GM19238 (cell line): ENCODE data around the gene RNF208.

ENCODE experiments used
- DNase-seq: peaks from one replicate; pipeline ENCODE4 v3.0.0; 2011; ENCODE audit warnings: low spot score; ENCODE audit not compliant: insufficient read length

Gene RNF208

DNA sequence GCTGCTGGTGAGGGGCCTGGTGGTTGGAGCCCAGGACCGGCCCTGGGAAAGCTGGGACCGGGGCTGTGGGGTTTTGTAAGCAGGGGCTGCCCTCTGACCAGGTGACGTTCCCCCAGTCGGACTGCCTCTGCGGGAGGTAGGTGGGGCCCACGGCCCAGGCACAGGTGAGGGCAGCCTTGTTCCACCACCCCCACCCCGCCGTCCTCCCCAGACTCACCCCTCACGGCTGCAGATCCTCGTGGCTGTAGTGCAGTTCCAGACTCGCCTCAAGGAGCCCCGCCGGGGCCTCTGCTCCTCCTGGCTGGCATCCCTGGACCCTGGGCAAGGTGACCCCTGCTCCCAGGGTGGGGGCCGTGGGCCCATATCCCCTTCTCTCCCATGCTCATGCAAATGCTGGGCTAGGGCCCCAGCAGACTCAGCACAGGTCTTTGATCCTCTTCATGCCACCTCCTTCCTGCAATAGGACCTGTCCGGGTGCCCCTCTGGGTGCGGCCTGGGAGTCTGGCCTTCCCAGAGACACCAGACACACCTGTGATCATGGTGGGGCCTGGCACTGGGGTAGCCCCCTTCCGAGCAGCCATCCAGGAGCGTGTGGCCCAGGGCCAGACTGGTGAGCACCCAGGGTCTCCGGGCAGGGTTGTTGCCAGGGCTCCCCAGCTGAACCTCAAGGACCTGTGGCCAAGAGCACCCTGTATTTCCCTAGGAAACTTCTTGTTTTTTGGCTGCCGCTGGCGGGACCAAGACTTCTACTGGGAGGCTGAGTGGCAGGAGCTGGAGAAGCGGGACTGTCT, 6.6 kb downstream of the RNF208 start:
- no peak for DNase-seq

- DNase-seq: no peak
Observed at GRCh38 chr9:137214620-137215019, 7.4 kb downstream of the RNF208 start.

- no peak for DNase-seq
Observed at GRCh38 chr9:137213160-137214060, 8.6 kb downstream of the RNF208 start.

GRCh38 chr9:137212520-137212919, 9.5 kb downstream of the RNF208 start:
- no peak for DNase-seq

GRCh38 chr9:137211532-137211931, 10.5 kb downstream of the RNF208 start:
- DNase-seq: no peak

- no peak for DNase-seq
Observed at GRCh38 chr9:137206602-137207001, 15.4 kb downstream of the RNF208 start.

DNA sequence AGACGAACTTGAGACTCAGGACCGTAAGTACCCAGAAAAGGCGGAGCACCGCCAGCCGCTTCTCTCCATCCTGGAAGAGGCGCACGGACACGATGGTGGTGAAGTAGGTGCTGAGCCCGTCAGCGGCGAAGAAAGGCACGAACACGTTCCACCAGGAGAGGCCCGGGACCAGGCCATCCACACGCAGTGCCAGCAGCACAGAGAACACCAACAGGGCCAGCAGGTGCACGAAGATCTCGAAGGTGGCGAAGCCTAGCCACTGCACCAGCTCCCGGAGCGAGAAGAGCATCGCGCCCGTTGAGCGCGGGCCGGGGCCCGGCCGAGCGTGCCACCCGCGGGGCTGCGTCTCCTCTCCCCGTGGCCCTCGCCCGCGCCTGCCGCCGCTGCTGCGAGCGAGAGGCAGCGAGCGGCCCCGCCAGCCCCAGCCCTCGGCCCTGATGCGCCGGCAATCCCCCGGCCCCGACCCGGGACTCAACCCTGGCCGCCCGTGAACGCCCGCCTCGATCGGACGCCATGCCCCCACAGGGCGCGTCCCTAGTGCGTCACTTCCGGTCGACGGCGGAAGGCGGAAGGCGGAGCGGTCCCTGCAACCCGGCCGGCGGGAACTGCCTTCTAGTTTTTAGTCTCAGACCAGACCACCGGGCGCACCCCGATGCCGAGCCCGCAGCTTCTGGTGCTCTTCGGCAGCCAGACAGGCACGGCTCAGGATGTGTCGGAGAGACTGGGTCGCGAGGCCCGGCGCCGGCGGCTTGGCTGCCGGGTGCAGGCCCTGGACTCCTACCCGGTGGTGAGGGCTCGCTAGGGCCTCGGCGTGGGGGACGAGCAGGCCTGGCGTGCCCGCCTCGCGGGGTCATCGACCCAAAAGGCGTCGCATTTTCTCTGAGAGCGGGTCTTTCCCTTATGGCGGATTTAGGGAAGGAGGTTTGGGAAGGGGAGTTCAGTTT, 16.6 kb downstream of the RNF208 start, which contains the start of the genes NDOR1 and TMEM203:
Gene NDOR1, plus strand, starts transcription at position 575 of the 944 bp plus-strand sequence. Its CDS starts 78 bp downstream, at position 653.
Gene TMEM203, minus strand, starts transcription at position 523 of the 944 bp plus-strand sequence. Its CDS starts 234 bp downstream, at position 289.
- DNase-seq: peak; percentile 99

DNA sequence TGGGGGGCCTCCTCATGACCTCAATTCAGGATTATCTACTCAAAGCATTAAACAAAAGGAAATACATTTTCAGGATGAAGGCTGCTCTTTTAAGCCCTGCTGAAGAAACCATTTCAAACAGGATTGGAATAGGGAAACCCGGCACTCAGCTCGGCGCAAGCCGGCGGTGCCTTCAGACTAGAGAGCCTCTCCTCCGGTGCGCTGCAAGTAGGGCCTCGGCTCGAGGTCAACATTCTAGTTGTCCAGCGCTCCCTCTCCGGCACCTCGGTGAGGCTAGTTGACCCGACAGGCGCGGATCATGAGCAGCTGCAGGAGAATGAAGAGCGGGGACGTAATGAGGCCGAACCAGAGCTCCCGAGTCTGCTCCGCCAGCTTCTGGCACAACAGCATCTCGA, 17.3 kb downstream of the RNF208 start:
- DNase-seq: no peak

DNA sequence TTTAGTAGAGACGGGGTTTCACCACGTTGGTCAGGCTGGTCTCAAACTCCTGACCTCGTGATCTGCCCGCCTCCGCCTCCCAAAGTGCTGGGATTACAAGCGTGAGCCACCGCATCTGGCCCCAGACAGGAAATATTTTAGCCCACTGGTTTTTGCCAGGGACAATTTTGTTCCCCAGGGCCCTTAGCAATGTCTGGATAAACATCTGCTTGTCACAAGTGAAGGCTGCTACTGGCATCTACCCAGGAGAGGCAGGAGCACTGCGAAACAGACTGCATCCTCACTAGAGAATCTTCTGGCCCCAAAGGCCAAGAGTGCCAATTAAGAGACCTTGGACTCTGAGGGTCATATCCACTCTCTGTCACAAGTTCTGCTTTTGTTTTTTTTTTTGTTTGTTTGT, 19.1 kb downstream of the RNF208 start:
- no peak for DNase-seq

- DNase-seq: no peak
Observed at GRCh38 chr9:137201205-137201868, 20.7 kb downstream of the RNF208 start.

DNA sequence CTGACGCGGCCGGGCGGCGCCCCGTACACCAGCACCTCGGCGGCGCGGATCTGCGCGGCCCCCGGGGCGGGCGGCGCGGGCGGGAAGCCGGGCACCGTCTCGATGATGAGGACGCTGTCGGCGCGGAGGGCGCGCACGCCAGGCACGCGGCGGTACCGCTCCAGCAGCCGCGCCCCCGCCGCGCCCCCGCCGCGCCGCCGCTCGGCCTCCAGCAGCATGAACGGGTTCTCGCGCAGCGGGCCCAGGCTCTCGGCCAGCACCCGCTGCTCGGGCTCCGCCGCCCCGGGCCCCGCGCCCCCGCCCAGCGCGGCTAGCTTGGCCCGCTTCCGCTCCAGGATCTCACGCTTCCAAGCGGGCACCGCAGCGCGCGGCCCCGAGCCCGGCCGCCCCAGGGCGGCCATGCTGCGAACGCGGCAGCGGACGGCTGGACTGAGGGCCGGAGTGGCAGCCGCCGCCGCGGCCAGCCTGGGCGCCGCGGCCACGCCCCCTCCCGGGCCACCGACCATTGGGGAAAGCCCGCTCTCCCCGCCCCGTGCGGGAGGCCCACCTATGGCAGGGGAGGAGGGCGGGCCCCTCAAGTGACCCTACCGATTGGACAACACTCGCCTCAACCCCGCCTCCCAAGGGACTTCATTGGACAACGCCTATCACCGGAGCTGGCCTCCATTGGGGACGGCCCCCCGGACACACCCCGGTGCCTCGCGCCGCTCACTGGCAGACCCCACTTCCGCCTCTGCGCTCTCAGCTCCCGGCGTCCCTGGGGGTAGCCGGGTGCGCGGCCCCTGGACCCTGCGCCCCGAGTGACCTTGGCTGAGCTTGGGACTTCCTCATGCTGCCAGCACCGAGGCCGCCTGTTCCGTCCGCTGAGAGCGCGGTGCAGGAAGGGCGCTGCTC, 21.5 kb downstream of the RNF208 start, which contains the start of gene TPRN:
Gene TPRN, minus strand, starts transcription at position 431 of the 894 bp plus-strand sequence. Its CDS starts 30 bp downstream, at position 401.
- peak; percentile 100 for DNase-seq

DNA sequence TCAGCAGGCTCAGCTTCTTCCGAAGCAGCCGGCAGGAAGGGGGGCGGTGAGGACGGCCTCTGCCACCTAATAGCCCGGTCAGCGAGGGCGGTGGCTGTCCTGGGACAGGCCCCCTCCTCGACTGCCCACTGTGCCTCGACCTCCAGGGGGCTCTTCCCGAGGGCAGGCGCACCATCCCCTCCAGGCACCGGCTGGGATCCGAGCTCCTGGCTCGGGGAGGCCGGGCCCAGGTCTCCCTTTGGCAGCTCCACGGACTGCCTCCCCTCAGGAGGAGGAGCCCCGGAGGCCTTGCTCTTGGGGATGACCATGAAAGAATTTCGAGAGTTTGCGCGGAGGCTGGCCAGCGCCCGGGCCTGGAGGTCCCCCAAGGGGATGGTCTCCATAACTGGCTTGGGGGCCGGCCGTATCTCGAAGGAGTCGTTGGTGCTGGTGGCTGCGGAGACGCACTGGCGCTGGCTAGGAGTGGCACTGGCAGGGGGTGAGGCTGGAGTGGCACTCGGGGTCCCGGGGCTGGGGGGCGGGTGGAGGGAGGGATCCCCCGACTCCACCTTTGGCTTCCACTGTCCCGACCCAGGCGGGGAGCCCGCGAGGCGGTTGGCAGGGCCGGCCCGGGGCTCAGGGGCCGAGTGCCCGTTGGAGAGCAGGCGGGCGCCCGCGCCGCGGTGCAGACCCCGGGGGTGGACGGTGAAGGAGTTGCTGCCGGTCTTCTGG, 22.5 kb downstream of the RNF208 start:
- no peak for DNase-seq

DNA sequence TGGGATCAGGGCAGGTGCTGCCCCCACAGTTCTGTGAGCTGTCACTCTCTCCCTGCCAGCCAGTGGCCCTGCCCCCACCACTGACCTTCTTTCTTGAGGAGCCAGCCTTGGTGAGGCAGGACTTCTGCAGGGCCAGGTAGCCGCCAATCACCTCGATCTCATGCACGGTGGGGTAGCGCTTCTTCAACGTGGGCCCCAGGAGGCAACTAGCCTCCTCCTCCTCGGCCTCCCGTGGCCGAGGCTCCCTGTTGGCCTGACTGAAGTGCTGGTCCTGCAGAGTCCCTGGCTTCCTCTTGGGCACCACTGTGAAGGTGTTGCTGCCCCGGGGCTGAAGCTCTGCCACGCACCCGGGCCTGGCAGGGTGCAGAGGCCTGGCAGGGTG, 23.1 kb downstream of the RNF208 start:
- DNase-seq: no peak

DNA sequence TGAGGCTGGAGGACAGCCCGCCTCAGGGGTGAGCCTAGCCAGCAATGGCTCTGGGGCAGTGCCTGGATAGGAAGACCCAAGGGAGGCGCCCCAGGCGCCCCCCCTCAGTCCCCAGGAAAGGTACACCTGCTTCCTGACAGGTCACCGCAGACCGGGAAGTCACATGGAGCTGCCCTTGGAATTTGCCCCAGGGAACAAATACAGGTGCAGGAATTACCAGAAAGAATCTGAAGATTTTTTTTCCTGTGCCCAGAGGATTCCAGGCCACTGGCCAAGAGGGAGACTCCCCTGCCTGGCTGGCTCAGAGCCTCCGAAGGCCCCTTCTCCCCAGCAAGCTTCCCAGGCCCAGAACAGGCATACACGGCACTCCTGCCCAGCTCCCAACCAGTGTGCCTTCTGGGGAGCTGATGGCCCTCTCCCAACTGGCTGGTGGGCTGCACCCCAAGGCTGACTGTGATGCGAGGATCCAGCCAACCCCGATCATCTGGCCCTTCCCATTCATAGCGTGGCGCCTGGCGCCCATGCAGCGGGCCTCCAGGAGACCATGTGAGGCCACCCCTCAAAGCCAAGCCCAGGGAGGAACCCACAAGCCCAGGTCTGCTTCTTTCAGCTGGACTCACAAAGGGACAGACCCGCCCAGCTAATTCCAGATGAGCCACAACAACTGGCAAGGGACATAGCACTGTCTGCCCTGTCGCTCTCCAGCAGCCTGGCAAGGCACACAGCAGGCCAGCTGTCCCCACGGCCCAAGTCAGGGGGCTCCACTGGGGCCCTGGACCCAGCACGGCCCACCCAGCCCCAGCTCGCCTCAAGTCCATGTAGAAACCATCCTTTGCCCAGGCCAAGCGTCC, 23.8 kb downstream of the RNF208 start:
- no peak for DNase-seq

DNA sequence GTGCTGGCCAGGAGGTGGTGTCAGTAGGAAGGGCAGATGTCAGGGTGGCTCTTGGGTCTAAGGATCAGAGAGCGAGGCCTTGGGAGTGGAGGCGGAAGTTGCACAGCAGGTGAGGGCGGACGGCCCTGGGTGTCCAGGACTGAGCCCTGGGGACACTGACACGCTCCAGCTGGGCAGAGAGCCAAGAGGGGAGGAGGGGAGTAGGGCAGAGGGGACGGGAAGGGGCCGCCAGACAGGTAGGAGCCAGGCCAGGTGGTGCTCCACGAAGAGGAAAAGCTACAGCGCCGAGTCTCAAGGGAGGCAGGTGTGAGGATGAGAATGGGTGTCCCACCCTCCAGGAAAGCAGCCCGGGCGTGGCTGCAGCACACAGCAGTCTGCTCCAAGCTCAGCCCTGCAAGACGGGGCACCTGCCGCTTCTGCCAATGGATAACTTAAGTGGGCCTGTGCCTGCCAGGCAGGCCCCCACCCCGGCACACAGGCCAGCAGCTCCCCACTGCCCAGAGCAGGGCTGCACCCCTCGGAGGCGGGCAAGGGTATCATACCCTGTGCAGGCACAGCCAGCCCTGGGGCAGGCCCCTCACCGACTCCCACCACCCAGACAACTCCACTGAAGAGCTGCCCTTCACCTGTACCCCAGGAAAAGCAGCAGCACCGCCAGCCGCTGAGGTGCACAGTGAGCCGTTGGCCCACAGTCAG, 26.4 kb downstream of the RNF208 start:
- no peak for DNase-seq

DNA sequence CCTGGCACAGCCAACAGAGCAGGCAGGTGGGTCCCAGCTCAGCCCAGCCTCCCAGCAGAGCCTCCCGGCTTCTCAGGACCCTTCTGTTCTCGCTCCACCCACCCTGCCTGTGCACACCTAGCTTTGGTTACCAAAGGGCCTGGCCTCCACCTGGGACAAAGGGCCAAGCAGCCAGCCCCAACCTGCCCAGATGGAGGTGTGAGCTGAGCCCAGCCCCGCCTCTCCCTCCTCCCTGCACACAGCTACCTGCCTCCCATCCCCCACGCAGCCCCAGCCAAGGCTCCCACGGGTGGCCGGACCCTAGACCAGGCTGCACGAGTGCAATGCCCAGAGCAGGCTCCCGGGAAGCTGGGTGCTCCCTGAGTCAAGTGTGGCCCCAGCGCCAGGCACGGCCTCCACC, 27.1 kb downstream of the RNF208 start:
- no peak for DNase-seq

DNA sequence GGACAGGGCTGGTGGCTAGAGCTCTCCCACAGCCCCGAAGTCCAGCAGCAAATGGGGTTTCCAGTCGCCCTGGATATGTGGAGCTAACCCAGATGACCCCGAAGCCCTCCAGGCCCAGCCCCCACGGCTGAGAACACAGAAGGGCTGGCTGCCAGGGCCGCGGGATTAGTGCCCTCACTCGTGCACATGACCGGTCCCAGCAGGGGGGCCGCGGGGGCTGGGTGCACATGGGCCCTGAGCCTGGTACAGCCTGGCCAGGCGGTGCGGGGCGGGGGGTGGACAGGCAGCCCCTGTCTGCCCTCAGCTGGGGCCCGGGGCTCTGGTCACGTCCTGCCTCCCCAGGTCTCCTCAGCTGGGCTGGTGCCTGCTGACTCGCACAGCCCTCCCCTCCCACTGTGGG, 27.7 kb downstream of the RNF208 start:
- DNase-seq: no peak
